A549 (cell line): Measurements from ENCODE around the gene B3GLCT.

Experiments used
- EHMT2 ChIP-seq: fragments of 200-600 bp; sonication (generic); IDR thresholded peaks from 2 replicates; pipeline ENCODE4 v1.6.1; 2016; ENCODE audit warnings: antibody characterized with exemption, low read depth, mild to moderate bottlenecking, moderate library complexity
- KDM1A ChIP-seq: fragments of 200-600 bp; sonication (generic); IDR thresholded peaks from 2 replicates; pipeline ENCODE4 v1.6.1; 2016; ENCODE audit warnings: low read depth, mild to moderate bottlenecking
- NR3C1 ChIP-seq: fragments of >200 bp; sonication (Bioruptor Twin); formaldehyde crosslinking; IDR thresholded peaks from 3 replicates; pipeline ENCODE4 v1.6.1; 2017
- POLR2A ChIP-seq: IDR thresholded peaks from 2 replicates; pipeline ENCODE4 v1.6.1; 2012; ENCODE audit warnings: mild to moderate bottlenecking, low read length
- SMC3 ChIP-seq: fragments of >200 bp; sonication (Bioruptor Twin); formaldehyde crosslinking; IDR thresholded peaks from 3 replicates; pipeline ENCODE4 v1.6.1; 2018; ENCODE audit warnings: inconsistent platforms
- TF ChIP-seq, protein P1 (sequence below): fragments of >200 bp; sonication (Bioruptor Twin); formaldehyde crosslinking; IDR thresholded peaks from 3 replicates; pipeline ENCODE4 v1.5.1; 2016
- TF ChIP-seq, protein P2 (sequence below): fragments of 200-600 bp; sonication (generic); IDR thresholded peaks from 2 replicates; pipeline ENCODE4 v1.6.1; 2016; ENCODE audit warnings: antibody characterized with exemption, mild to moderate bottlenecking, moderate library complexity

GRCh38 chr13:31351376-31351775 lies 151.6 kb downstream of the B3GLCT start:
- TF ChIP-seq, protein P1, sequence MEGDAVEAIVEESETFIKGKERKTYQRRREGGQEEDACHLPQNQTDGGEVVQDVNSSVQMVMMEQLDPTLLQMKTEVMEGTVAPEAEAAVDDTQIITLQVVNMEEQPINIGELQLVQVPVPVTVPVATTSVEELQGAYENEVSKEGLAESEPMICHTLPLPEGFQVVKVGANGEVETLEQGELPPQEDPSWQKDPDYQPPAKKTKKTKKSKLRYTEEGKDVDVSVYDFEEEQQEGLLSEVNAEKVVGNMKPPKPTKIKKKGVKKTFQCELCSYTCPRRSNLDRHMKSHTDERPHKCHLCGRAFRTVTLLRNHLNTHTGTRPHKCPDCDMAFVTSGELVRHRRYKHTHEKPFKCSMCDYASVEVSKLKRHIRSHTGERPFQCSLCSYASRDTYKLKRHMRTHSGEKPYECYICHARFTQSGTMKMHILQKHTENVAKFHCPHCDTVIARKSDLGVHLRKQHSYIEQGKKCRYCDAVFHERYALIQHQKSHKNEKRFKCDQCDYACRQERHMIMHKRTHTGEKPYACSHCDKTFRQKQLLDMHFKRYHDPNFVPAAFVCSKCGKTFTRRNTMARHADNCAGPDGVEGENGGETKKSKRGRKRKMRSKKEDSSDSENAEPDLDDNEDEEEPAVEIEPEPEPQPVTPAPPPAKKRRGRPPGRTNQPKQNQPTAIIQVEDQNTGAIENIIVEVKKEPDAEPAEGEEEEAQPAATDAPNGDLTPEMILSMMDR = no peak
- TF ChIP-seq POLR2A (no peak), KDM1A (no peak), EHMT2 (no peak), NR3C1 (no peak), SMC3 (no peak)
- TF ChIP-seq, protein P2, sequence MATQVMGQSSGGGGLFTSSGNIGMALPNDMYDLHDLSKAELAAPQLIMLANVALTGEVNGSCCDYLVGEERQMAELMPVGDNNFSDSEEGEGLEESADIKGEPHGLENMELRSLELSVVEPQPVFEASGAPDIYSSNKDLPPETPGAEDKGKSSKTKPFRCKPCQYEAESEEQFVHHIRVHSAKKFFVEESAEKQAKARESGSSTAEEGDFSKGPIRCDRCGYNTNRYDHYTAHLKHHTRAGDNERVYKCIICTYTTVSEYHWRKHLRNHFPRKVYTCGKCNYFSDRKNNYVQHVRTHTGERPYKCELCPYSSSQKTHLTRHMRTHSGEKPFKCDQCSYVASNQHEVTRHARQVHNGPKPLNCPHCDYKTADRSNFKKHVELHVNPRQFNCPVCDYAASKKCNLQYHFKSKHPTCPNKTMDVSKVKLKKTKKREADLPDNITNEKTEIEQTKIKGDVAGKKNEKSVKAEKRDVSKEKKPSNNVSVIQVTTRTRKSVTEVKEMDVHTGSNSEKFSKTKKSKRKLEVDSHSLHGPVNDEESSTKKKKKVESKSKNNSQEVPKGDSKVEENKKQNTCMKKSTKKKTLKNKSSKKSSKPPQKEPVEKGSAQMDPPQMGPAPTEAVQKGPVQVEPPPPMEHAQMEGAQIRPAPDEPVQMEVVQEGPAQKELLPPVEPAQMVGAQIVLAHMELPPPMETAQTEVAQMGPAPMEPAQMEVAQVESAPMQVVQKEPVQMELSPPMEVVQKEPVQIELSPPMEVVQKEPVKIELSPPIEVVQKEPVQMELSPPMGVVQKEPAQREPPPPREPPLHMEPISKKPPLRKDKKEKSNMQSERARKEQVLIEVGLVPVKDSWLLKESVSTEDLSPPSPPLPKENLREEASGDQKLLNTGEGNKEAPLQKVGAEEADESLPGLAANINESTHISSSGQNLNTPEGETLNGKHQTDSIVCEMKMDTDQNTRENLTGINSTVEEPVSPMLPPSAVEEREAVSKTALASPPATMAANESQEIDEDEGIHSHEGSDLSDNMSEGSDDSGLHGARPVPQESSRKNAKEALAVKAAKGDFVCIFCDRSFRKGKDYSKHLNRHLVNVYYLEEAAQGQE = no peak
